Measurements from ENCODE around the gene ERICH6B. TPM values are rescaled to one million over a fixed set of nuclear protein-coding genes. Genes with fewer than 3 reads are reported as not detected.

The ERICH6B gene
- total and polyA plus RNA-seq, 10 of the 15 experiments (the other 5 are each of a cell fraction or from before 2014, with no cell fraction given) = 0.27 to 0.75 (median 0.33) TPM; not detected in 7

- TF ChIP-seq HDAC2 (IDR thresholded peaks at IDR 0.05) (no peak), ATF7 (IDR thresholded peaks at IDR 0.05; ENCODE audit: low read depth) (no peak), ASH2L (IDR thresholded peaks at IDR 0.05; ENCODE audit: borderline replicate concordance, low read depth) (no peak)
These were observed 93.0 kb downstream of the ERICH6B start (continued) for GRCh38 chr13:45522571-45522970.

GRCh38 chr13:45521297-45521696 is 94.2 kb downstream of the ERICH6B start:
- H3K4me3 ChIP-seq = no peak overlapping the region
- no peaks in the 10 kb centered on the region for H3K9me3 ChIP-seq (replicated peaks; ENCODE audit: control insufficient read depth, insufficient read depth, low read length)
- BruUV-seq (replicated peaks) = no TSS peak
- no peak overlapping the region for H3K27ac ChIP-seq (ENCODE audit: control insufficient read depth, insufficient read depth)
- no peaks in the 10 kb centered on the region for H4K20me1 ChIP-seq (ENCODE audit: control insufficient read depth, insufficient read depth)
- intact Hi-C loops (cut with micrococcal nuclease; ENCODE audit: unreplicated experiment) (no loop called here), in situ Hi-C loops (cut with MboI) (no loop called here)
- ChIA-PET RAD21 (ENCODE audit: unreplicated experiment) (no interaction called here), CTCF (no interaction called here), POLR2A (no interaction called here), SMC1A (ENCODE audit: uncharacterized antibody, unreplicated experiment) (no interaction called here)
- ATAC-seq (no peak), DNase-seq (ENCODE audit: low read depth, low spot score) (no peak), FAIRE-seq (no peak)
- H3K4me2 ChIP-seq (ENCODE audit: control insufficient read depth, insufficient read depth) = no peak overlapping the region
- H2AFZ ChIP-seq (ENCODE audit: control insufficient read depth, low read depth, low read length) = no peak overlapping the region
- no peaks in the 10 kb centered on the region for H3K27me3 ChIP-seq (replicated peaks in 1 of 2; ENCODE audit: control insufficient read depth in 2 of 2, insufficient read depth in 2 of 2, low read length in 1 of 2)
- H3K4me1 ChIP-seq (ENCODE audit: control insufficient read depth, insufficient read depth, low read length) = no peaks in the 10 kb centered on the region
- WGBS (ENCODE audit: insufficient coverage, insufficient replicate concordance, low lambda C conversion rate, missing lambda C conversion rate) = 96% methylated on average over 4 of the region's 4 CpGs
- no peak overlapping the region for H3K9ac ChIP-seq (ENCODE audit: control insufficient read depth, insufficient read depth, low read length)
- peaks cover 0 to 38% of the 10 kb centered on the region in 2 experiments; a peak in 3 of 4 replicates for H3K36me3 ChIP-seq (ENCODE audit: control insufficient read depth in 2 of 2, insufficient read depth in 2 of 2, low read length in 1 of 2)
- H3K79me2 ChIP-seq (ENCODE audit: control insufficient read depth, insufficient read depth, low read length) = no peaks in the 10 kb centered on the region
- no peak for TF ChIP-seq ZNF592 (IDR thresholded peaks at IDR 0.05)
- no peak for TF ChIP-seq JUNB (IDR thresholded peaks at IDR 0.05)
- no peak for TF ChIP-seq TBL1XR1 (IDR thresholded peaks at IDR 0.05; ENCODE audit: low read depth, low read length)
- no peak for TF ChIP-seq FOXM1 (IDR thresholded peaks at IDR 0.05; ENCODE audit: low read depth, low read length)
- TF ChIP-seq CUX1 (IDR thresholded peaks at IDR 0.05; ENCODE audit: insufficient replicate concordance, low read depth, low read length) = no peak
- TF ChIP-seq NR2F1 (conservative IDR thresholded peaks at IDR 0.05) = no peak
- no peak for TF ChIP-seq PRDM15 (CRISPR knock-in tag; IDR thresholded peaks at IDR 0.05)
